ENCODE data around the gene SPARCL1.

GRCh38 chr4:87540146-87541058 is 11.2 kb upstream of the SPARCL1 start:
- TF ChIP-seq CTCF (IDR thresholded peaks at IDR 0.05; ENCODE audit: insufficient read depth, low read length, poor library complexity, severe bottlenecking): no peak
- TF ChIP-seq EZH2phosphoT487 (conservative IDR thresholded peaks at IDR 0.05; ENCODE audit: low read length): no peak

Data from SU-DHL-6 (cell line).